SKM-1 (cell line): Measurements from ENCODE around the gene TSKS.
"Not testable (repeated sequence)": the region's sequence is repeated elsewhere in the genome, so short reads cannot be mapped to it uniquely, and the experiment has no call there.

Experiments used
- DNase-seq: peaks from one replicate; lab custom pipeline; 2025; ENCODE audit not compliant: unreplicated experiment; lab: John Stamatoyannopoulos, UW

TSKS gene

GRCh38 chr19:49727217-49728030 is 35.7 kb downstream of the TSKS start:
- no peak for DNase-seq

GRCh38 chr19:49719420-49719819 is 43.7 kb downstream of the TSKS start:
- DNase-seq: not testable (repeated sequence)

- DNase-seq: no peak
Observed at GRCh38 chr19:49718991-49719390, 44.1 kb downstream of the TSKS start.

- no peak for DNase-seq
Observed at GRCh38 chr19:49718511-49718910, 44.6 kb downstream of the TSKS start.

GRCh38 chr19:49716154-49716553 is 47.0 kb downstream of the TSKS start:
- no peak for DNase-seq

- no peak for DNase-seq
Observed at GRCh38 chr19:49713236-49713845, 49.8 kb downstream of the TSKS start.

- no peak for DNase-seq
Observed at GRCh38 chr19:49712397-49712859, 50.7 kb downstream of the TSKS start.

- DNase-seq: no peak
Observed at GRCh38 chr19:49710372-49710951, 52.6 kb downstream of the TSKS start.

- no peak for DNase-seq
Observed at GRCh38 chr19:49705919-49706318, 57.2 kb downstream of the TSKS start.

- no peak for DNase-seq
Observed at GRCh38 chr19:49704888-49705642, 58.0 kb downstream of the TSKS start.

- no peak for DNase-seq
Observed at GRCh38 chr19:49701271-49701786, 61.8 kb downstream of the TSKS start.

- no peak for DNase-seq
Observed at GRCh38 chr19:49700563-49700962, 62.5 kb downstream of the TSKS start.

GRCh38 chr19:49699364-49699763 is 63.7 kb downstream of the TSKS start:
- no peak for DNase-seq

- no peak for DNase-seq
Observed at GRCh38 chr19:49696865-49697264, 66.2 kb downstream of the TSKS start.

GRCh38 chr19:49696115-49696514 is 67.0 kb downstream of the TSKS start:
- no peak for DNase-seq

- no peak for DNase-seq
Observed at GRCh38 chr19:49692147-49692506, 71.0 kb downstream of the TSKS start.

GRCh38 chr19:49691243-49692146 is 71.6 kb downstream of the TSKS start:
- no peak for DNase-seq

- no peak for DNase-seq
Observed at GRCh38 chr19:49690656-49691242, 72.4 kb downstream of the TSKS start, which contains the start of gene CPT1C. Gene CPT1C (plus strand): TSS chr19:49691116. CDS start chr19:49692253, 1,137 bp downstream.

- no peak for DNase-seq
Observed at GRCh38 chr19:49690079-49690655, 72.9 kb downstream of the TSKS start.
